HK-2 (cell line): ENCODE data around the gene EGFL7.

Experiments
- DNase-seq: peaks from one replicate; pipeline ENCODE4 v3.0.0-alpha.2; 2018; ENCODE audit not compliant: unreplicated experiment

EGFL7 gene

DNA sequence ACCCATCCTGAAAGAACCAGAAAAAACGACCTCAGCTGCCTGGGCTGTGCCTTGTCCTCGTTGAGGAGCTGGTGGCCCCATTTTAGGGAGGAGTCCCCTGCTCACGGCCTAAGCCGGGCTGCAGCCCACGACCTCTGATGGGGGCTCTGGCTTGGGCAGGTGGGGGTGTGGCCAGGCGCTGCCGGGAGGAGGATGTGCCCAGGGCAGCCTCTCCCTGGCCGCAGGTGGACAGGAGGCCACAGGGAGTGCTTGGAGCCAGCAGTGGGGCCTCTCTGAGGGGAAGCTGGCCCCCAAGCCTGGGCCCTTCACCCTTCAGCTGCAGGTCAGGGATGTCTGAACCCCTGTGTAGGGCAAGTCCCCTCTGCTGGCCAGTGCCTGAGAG is 52.2 kb downstream of the EGFL7 start:
- no peak for DNase-seq

DNA sequence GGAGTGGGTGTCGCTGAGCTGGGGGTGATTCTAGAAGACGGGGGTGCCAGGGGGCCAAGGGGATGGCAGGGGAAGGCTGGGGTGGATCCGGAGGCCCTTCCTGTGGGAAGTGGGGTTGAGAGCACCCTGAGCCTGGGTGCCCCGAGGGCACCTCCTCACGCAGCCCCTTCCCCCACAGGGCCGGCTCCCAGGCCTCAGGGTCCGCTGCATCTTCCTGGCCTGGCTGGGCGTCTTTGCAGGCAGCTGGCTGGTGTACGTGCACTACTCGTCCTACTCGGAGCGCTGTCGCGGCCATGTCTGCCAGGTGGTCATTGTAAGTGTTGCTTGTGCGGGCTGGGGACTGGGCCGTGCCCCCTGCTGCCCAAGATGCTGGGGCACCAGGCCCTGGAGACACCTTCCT is 54.7 kb downstream of the EGFL7 start:
- no peak for DNase-seq

DNA sequence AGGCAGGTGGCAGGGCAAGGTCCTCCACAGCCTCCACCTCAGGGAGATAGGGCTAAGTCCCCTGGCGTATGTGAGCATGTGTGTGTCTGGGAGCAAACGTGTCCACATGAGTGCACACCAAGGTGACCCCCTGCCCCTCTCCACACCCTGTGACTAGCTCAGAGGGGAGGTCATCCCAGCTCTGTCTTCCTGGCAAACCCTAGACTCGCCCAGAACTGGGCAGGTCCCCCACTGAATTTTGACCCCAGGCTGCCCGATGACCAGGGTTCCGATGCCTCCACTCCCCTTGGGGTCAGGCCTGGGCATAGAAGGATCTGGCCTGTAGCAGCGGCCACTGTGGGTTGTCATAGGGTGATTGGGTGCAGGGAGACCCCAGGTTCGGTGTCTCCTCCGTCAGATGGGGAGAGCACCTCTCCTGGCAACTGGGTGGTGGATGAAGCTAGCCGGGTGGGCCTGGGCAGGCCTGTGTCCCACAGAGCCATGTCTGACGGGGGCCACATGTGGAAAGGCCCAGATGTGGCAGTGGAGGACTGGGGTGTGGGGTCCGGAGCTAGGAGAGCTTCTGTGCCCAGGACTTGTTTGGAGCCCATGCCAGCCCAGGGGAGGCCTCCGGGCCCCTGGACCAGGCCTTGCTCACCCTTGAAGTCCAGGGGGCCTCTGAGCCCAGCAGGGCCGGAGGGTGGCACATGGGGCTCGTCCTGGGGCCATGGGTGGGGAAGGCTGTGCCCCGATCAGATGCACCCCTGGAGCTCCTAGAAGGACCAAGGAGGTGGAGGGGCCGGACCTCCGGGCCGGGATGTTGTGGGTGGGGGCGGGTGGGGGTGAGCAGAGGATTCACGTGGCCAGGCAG is 55.9 kb downstream of the EGFL7 start:
- DNase-seq = no peak

DNA sequence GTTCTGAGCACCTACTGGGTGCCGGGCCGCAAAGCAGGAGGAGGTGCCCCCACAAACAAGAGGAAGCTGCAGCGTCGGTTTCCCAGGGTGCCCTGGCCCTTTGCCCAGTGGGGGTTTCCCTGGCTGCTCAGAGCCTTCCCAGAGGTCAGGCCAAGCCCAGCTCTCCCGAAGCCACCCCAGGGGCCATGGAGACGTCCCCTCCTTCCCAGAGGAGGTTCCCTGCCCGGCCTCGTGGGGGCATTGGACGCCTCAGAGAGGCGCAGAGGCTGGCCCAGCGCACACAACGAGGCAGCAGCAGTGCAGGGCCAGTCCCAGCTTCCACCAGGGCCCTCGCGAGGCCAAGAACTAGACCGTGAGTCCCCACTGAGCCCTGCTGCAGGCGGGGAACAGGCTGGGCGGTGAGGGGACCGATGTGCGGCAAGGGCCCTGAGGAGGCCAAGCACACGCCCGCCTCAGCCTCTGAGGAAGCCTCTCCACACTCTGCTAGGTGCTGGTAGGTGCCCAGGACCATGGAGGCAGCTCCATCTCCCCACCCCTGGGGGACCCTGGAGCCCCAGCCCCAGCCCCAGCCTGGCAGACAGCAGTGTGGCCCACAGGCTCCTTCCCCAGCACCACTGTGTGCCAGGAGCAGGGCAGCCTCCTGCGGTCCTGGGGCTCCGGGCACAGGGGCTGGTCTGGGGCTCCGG is 56.6 kb downstream of the EGFL7 start:
- no peak for DNase-seq

DNA sequence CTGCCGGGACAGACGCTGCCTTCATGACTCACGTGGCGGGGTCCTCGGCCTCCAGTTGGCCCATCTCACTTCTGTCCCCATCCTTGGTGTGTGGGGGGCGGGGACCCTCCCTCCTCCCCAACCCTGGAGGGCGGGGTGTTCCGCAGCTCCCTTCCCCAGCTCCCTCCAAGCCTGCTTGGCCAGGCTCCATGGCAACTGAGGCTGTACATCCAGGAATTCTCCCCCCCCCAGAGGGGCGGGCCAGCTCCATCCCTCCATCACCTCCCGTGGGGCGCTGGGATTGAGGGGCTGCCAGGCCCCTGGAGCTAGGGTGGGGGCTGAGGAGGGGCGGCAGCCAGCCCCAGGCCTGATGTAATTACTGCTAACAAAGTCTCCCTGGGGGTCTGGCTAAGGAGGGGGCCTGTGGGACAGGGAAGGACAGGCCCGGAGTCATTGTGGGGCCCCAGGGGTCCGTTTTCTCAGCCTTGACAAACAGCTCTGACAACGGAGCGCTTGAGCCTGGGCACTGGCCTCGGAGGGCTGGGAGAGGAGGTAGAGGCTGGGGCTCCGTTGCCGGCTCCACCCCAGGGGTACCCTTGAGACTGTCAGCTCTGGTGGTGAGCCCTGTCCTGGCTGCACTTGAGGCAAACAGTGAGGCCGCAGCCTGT is 57.7 kb downstream of the EGFL7 start:
- no peak for DNase-seq

DNA sequence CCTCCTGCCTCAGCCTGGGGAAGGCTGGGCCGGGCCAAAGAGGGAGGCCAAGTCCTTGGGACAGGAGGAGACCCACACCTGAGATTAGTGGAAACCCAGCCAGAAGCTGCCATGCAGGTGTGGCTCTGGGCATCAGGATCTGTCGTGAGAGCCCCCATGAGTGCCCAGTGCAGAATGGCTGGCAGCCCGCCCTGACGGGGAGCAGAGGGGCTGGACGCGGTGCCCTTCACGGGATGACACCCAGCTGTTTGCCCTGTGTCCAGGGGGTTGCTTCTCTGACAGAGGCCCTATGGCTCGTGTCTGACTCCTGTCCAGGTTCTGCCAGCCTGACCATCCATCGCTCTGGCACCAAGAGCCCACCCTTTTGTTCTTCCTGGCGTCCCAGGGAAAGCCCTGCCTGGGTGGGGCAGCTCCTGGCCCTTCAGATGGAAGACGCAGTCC is 58.2 kb downstream of the EGFL7 start:
- no peak for DNase-seq

DNA sequence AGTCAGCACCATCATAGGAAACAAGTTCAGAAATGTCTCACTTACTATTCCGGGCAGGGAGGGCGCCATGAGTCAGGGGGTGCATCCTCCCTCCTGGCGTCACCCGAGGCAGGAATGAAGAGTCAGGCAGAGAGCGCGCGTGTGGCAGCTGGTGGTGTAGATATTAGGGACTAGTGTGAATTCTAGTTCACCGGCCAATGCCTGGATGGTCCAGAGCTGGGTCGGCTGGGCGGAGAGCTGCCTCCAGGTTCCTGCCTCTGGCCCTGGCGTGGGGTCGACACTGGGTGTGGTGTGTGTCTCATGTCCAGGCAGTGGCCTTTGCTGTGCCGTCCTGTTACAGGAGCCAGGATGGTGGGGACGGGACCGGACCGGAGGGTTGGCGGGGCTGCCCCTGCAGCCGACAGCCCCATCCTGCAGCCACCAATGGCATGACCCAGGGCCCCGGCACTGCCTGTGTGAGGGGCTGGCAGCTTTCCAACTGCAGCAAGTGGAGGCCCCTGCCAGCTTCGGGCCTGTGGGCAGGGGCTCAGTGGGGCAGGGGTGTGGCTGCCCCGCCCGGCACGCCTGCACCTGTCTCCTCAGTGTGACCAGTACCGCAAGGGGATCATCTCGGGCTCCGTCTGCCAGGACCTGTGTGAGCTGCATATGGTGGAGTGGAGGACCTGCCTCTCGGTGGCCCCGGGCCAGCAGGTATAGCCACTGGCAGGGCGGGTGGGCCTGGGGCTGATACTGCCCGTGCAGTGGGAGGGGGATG is 58.8 kb downstream of the EGFL7 start:
- DNase-seq = no peak
